HG03139 (cell line): ENCODE data around the gene BBS5.
A peak's percentile ranks its signal among the peaks of the same experiment; 100 is the strongest.
"Not testable (repeated sequence)": the region's sequence is repeated elsewhere in the genome, so short reads cannot be mapped to it uniquely, and the experiment has no call there.

Experiments used
- ATAC-seq: cut with Tn5 transposase; IDR thresholded peaks from one replicate; pipeline ENCODE4 v1.9.1; 2021; ENCODE audit not compliant: unreplicated experiment

BBS5 gene

GRCh38 chr2:169479257-169480078, at the start of gene BBS5:
Gene BBS5 (plus strand): TSS chr2:169479494. CDS start chr2:169479554, 60 bp downstream.
- ATAC-seq, result peak; percentile 93

- not testable (repeated sequence) for ATAC-seq
Measured at GRCh38 chr2:169431772-169432171, 47.5 kb upstream of the BBS5 start.

GRCh38 chr2:169434236-169434635, 45.1 kb upstream of the BBS5 start:
- ATAC-seq, result not testable (repeated sequence)

GRCh38 chr2:169438466-169439072, 40.7 kb upstream of the BBS5 start:
- ATAC-seq, result no peak

- no peak for ATAC-seq
Measured at GRCh38 chr2:169439900-169440299, 39.4 kb upstream of the BBS5 start.

- no peak for ATAC-seq
Measured at GRCh38 chr2:169446452-169446851, 32.8 kb upstream of the BBS5 start.

- ATAC-seq, result no peak
Measured at GRCh38 chr2:169448316-169448715, 31.0 kb upstream of the BBS5 start.

GRCh38 chr2:169448865-169449264, 30.4 kb upstream of the BBS5 start:
- ATAC-seq, result no peak

GRCh38 chr2:169452080-169452479, 27.2 kb upstream of the BBS5 start:
- ATAC-seq, result no peak

- not testable (repeated sequence) for ATAC-seq
Measured at GRCh38 chr2:169453044-169453443, 26.2 kb upstream of the BBS5 start.

GRCh38 chr2:169461143-169461542, 18.2 kb upstream of the BBS5 start:
- no peak for ATAC-seq

- ATAC-seq, result no peak
Measured at GRCh38 chr2:169462896-169463695, 16.2 kb upstream of the BBS5 start.

GRCh38 chr2:169464466-169464865, 14.8 kb upstream of the BBS5 start:
- ATAC-seq, result no peak

- no peak for ATAC-seq
Measured at GRCh38 chr2:169464882-169465281, 14.4 kb upstream of the BBS5 start.

GRCh38 chr2:169468841-169469240, 10.5 kb upstream of the BBS5 start:
- no peak for ATAC-seq

- ATAC-seq, result no peak
Measured at GRCh38 chr2:169469952-169470572, 9.2 kb upstream of the BBS5 start.

- no peak for ATAC-seq
Measured at GRCh38 chr2:169472249-169472648, 7.0 kb upstream of the BBS5 start.

GRCh38 chr2:169476459-169476858, 2.8 kb upstream of the BBS5 start:
- no peak for ATAC-seq

- ATAC-seq, result no peak
Measured at GRCh38 chr2:169478339-169478738, 955 bp upstream of the BBS5 start.

- no peak for ATAC-seq
Measured at GRCh38 chr2:169478745-169479256, 493 bp upstream of the BBS5 start.

GRCh38 chr2:169480079-169480465, 778 bp downstream of the BBS5 start:
- peak; percentile 2 for ATAC-seq
